GM12865 (cell line): ENCODE measurements around the gene PRR11.
"Not testable (repeated sequence)": the region's sequence is repeated elsewhere in the genome, so short reads cannot be mapped to it uniquely, and the experiment has no call there.

ENCODE experiments used
- DNase-seq: peaks from one replicate; pipeline ENCODE4 v3.0.0; 2010; ENCODE audit warnings: low read depth
- H3K4me3 ChIP-seq: 2 replicates; pipeline ENCODE4 v1.5.1; 2011; ENCODE audit warnings: mild to moderate bottlenecking, low read depth, low read length, control low read depth
- CTCF ChIP-seq: IDR thresholded peaks from 2 replicates; pipeline ENCODE4 v1.5.1; 2011; ENCODE audit warnings: low read length, control low read depth, low read depth, inconsistent platforms; ENCODE audit not compliant: insufficient read depth; ENCODE audit errors: missing control alignments

Gene PRR11

GRCh38 chr17:59167571-59168001 is 12.0 kb downstream of the PRR11 start:
- TF ChIP-seq CTCF = no peak
- no peak for DNase-seq
- H3K4me3 ChIP-seq = no peak overlapping the region

DNA sequence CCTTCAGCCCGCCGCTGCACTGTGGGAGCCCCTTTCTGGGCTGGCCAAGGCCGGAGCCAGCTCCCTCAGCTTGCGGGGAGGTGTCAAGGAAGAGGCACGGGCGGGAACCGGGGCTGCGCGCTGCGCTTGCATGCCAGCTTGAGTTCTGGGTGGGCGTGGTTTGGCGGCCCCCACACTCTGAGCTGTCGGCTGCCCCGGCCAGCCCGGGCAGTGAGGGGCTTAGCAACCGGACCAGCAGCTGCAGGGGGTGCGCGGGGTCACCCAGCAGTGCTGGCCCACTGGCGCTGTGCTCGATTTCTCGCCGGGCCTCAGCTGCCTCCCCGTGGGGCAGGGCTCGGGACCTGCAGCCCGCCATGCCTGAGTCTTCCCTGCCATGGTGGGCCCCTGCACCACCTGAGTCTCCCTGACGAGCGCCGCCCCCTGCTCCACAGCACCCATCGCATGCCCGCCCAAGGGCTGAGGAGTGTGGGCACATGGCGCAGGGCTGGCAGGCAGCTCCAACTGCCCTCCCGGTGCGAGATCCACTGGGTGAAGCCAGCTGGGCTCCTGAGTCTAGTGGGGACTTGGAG is 17.0 kb downstream of the PRR11 start:
- no peak for TF ChIP-seq CTCF
- no peak overlapping the region for H3K4me3 ChIP-seq
- DNase-seq = no peak

DNA sequence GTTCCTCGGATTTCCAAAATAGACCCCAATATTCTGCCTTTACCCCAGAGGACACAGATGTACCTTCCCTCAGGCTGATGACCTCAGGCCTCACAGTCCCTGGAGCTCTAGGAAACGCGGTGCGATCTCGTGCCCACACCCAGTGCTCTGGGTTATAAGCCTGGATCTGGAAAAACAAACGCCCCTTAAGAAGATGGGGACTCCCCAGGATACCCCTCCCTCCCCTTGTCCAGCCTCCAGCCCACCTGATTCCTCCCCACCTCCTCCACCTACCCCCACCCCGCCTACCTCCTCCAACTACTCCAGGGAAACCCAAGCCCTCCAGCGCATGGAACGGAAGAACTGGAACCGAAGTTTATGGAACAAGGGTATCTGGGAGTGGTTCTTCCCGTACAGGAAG is 19.1 kb downstream of the PRR11 start:
- no peak overlapping the region for H3K4me3 ChIP-seq
- no peak for DNase-seq
- no peak for TF ChIP-seq CTCF

GRCh38 chr17:59175076-59175475 is 19.5 kb downstream of the PRR11 start:
- no peak for DNase-seq
- TF ChIP-seq CTCF = no peak
- H3K4me3 ChIP-seq = no peak overlapping the region

DNA sequence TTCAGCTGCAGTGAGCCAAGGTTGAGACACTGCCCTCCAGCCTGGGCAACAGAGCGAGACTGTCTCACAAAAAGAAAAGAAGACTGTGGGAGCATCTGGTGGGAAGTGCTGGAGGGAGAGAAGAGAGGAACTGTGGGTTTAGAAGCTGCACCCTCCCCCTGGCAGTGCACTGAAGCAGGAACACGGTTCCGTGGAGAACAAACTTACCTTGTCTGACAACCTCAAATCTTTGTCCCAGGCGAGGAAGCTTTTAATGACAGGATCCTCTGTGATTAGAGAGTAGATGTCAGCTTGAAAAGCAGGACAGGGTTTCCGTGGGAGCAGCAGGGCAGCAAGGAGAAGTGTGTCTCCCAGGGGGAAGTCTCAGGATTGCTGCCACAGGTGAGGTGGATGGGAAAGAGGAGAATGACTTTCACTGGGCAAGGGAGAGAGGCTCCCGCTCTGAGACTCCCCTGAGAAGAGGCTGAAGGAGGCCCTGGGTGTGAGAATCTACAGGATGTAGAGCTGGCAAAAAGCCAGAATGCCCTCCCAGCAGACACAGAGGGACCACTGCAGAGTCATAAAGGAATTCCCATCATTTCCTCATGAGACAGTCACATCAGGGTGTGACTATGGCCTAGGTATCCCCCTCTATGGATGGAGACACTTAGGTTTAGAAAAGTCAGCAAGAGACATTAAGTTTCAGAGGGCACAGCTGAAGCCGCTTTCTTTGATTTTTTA is 22.9 kb downstream of the PRR11 start:
- TF ChIP-seq CTCF = no peak
- no peak for DNase-seq
- no peak overlapping the region for H3K4me3 ChIP-seq

DNA sequence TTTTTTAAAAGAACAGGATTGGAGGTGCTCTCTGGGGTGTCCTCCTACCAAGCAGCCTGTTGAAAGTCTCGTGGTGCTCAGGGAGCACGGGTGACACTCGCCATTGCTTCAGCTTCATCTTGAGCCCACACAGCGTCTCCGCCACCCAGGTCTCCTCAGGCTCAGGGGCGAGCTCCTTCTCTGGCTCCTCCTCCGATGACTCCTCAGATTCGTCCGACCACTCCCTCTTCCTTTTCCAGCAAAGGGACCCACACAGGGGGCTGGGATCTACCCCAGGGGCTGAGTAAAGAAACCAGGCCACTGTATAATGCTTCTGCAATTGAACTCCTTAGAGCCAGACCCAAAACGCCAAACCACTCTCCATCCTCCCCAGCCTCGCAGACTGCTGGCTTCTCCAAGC is 24.1 kb downstream of the PRR11 start:
- not testable (repeated sequence) for H3K4me3 ChIP-seq, DNase-seq

DNA sequence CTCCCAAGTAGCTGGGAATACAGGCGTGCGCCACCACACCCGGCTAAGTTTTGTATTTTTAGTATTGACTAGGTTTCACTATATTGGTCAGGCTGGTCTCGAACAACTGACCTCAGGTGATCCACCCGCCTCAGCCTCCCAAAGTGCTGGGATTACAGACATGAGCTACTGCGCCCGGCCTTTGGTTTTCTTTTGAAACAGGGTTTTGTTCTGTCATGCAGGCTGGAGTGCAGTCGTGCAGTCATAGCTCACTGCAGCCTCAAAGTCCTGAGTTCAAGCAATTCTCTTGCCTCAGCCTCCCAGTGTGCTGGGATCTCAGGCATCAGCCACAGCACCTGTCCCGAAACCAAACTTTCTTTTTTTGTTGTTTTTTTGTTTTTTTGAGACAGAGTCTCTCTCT is 25.1 kb downstream of the PRR11 start:
- no peak for DNase-seq

More for the DNA sequence above, 25.1 kb downstream of the PRR11 start:
- H3K4me3 ChIP-seq = no peak overlapping the region
- TF ChIP-seq CTCF = no peak
